Parathyroid adenoma (tissue), 2 donors: ENCODE data around the gene DLX2.

Source experiments
- H2AFZ ChIP-seq: fragments of 300-600 bp; sonication (generic); one replicate; pipeline ENCODE4 v1.7.0; 2017; ENCODE audit warnings: antibody characterized with exemption, mild to moderate bottlenecking
- H3K27ac ChIP-seq: fragments of 300-600 bp; sonication (generic); one replicate; pipeline ENCODE4 v1.7.0; 2017
- H3K27me3 ChIP-seq: fragments of 300-600 bp; sonication (generic); one replicate; pipeline ENCODE4 v1.7.0; 2017; ENCODE audit warnings: low read length; ENCODE audit not compliant: control insufficient read depth, insufficient read depth
- H3K36me3 ChIP-seq: fragments of 300-600 bp; sonication (generic); one replicate; pipeline ENCODE4 v1.7.0; 2017; ENCODE audit warnings: low read length; ENCODE audit not compliant: control insufficient read depth, insufficient read depth
- H3K4me1 ChIP-seq: fragments of 300-600 bp; sonication (generic); one replicate; pipeline ENCODE4 v1.7.0; 2017; ENCODE audit warnings: control low read depth
- H3K4me2 ChIP-seq: fragments of 300-600 bp; sonication (generic); one replicate; pipeline ENCODE4 v1.7.0; 2017; ENCODE audit warnings: low read length
- H3K4me3 ChIP-seq: fragments of 300-600 bp; sonication (generic); one replicate; pipeline ENCODE4 v1.7.0; 2017; ENCODE audit warnings: low read depth, low read length
- H3K79me2 ChIP-seq: fragments of 300-600 bp; sonication (generic); one replicate; pipeline ENCODE4 v1.7.0; 2017; ENCODE audit warnings: control low read depth
- H3K9ac ChIP-seq: fragments of 300-600 bp; sonication (generic); one replicate; pipeline ENCODE4 v1.7.0; 2017; ENCODE audit warnings: mild to moderate bottlenecking
- H3K9me3 ChIP-seq: fragments of 300-600 bp; sonication (generic); one replicate; pipeline ENCODE4 v1.7.0; 2017; ENCODE audit warnings: low read length; ENCODE audit not compliant: control insufficient read depth
- CTCF ChIP-seq: fragments of 300-600 bp; sonication (generic); IDR thresholded peaks from one replicate; pipeline ENCODE4 v1.7.0; 2017; ENCODE audit warnings: antibody characterized with exemption, mild to moderate bottlenecking
- donor health status: primary hyperparathyroidism.

DLX2 gene

GRCh38 chr2:172084395-172084644, 18.4 kb downstream of the DLX2 start:
- no peak overlapping the region for H3K9ac ChIP-seq
- no peak overlapping the region for H3K4me2 ChIP-seq
- TF ChIP-seq CTCF, result no peak
- H3K4me1 ChIP-seq, result no peaks in the 10 kb centered on the region
- no peak overlapping the region for H3K4me3 ChIP-seq
- peaks cover 42% of the 10 kb centered on the region for H3K27me3 ChIP-seq
- H3K9me3 ChIP-seq, result peaks cover 4% of the 10 kb centered on the region
- no peak overlapping the region for H3K27ac ChIP-seq
- H3K36me3 ChIP-seq, result no peaks in the 10 kb centered on the region
- H2AFZ ChIP-seq, result no peak overlapping the region
- H3K79me2 ChIP-seq, result no peaks in the 10 kb centered on the region

GRCh38 chr2:172083628-172084394, 18.9 kb downstream of the DLX2 start:
- Histone ChIP-seq H3K36me3 (no peaks in the 10 kb centered on the region), H3K79me2 (no peaks in the 10 kb centered on the region), H2AFZ (no peak overlapping the region), H3K9ac (no peak overlapping the region), H3K27me3 (peaks cover 42% of the 10 kb centered on the region), H3K27ac (no peak overlapping the region), H3K9me3 (peaks cover 4% of the 10 kb centered on the region), H3K4me2 (no peak overlapping the region), H3K4me1 (no peaks in the 10 kb centered on the region), H3K4me3 (no peak overlapping the region)
- no peak for TF ChIP-seq CTCF

- no peak overlapping the region for H3K9ac ChIP-seq
- H3K9me3 ChIP-seq, result peaks cover 4% of the 10 kb centered on the region
- no peaks in the 10 kb centered on the region for H3K36me3 ChIP-seq
- H3K27me3 ChIP-seq, result peaks cover 37% of the 10 kb centered on the region
- H3K4me2 ChIP-seq, result no peak overlapping the region
- no peaks in the 10 kb centered on the region for H3K79me2 ChIP-seq
- no peak overlapping the region for H2AFZ ChIP-seq
- TF ChIP-seq CTCF, result no peak
- no peak overlapping the region for H3K27ac ChIP-seq
- H3K4me1 ChIP-seq, result no peaks in the 10 kb centered on the region
- no peak overlapping the region for H3K4me3 ChIP-seq
These were observed 19.6 kb downstream of the DLX2 start for GRCh38 chr2:172082944-172083627.

GRCh38 chr2:172082105-172082943, 20.4 kb downstream of the DLX2 start:
- H3K4me3 ChIP-seq, result no peak overlapping the region
- peaks cover 31% of the 10 kb centered on the region for H3K27me3 ChIP-seq

More at GRCh38 chr2:172082105-172082943, 20.4 kb downstream of the DLX2 start:
- no peaks in the 10 kb centered on the region for H3K36me3 ChIP-seq
- no peak overlapping the region for H3K27ac ChIP-seq
- H3K9me3 ChIP-seq, result peaks cover 4% of the 10 kb centered on the region
- H3K4me1 ChIP-seq, result no peaks in the 10 kb centered on the region
- H3K9ac ChIP-seq, result no peak overlapping the region
- H3K4me2 ChIP-seq, result no peak overlapping the region
- H2AFZ ChIP-seq, result no peak overlapping the region
- no peaks in the 10 kb centered on the region for H3K79me2 ChIP-seq
- TF ChIP-seq CTCF, result no peak
